Liver (tissue), 9 donors: ENCODE data around the gene NOP9. TPM values are rescaled to one million over a fixed set of nuclear protein-coding genes. Genes with fewer than 3 reads are reported as not detected.

Experiments used
- DNase-seq: peaks from one replicate; pipeline ENCODE4 v3.0.0-alpha.2; 2017; ENCODE audit warnings: low spot score
- H3K27ac ChIP-seq, 2 donors: one replicate each; pipeline ENCODE4 v1.7.0; 2013; ENCODE audit warnings: inconsistent platforms in 2 of 2, low read length in 2 of 2, control low read depth in 1 of 2, low read depth in 1 of 2, mild to moderate bottlenecking in 1 of 2
- H3K27me3 ChIP-seq, 4 donors: one replicate each; pipeline versions ENCODE4 v1.6.1 to v1.7.0; 2013; ENCODE audit warnings: low read length in 3 of 4, inconsistent platforms in 1 of 4, mild to moderate bottlenecking in 1 of 4, moderate library complexity in 1 of 4; ENCODE audit not compliant: control insufficient read depth in 4 of 4, insufficient read depth in 4 of 4
- H3K36me3 ChIP-seq, 4 donors: one replicate each; pipeline versions ENCODE4 v1.6.1 to v1.7.0; 2013; ENCODE audit warnings: low read length in 3 of 4, mild to moderate bottlenecking in 3 of 4, low read depth in 1 of 4, moderate library complexity in 1 of 4; ENCODE audit not compliant: control insufficient read depth in 4 of 4, insufficient read depth in 3 of 4
- H3K4me1 ChIP-seq, 4 donors: one replicate each; pipeline versions ENCODE4 v1.6.1 to v1.7.0; 2013; ENCODE audit warnings: low read length in 3 of 4, mild to moderate bottlenecking in 3 of 4, moderate library complexity in 1 of 4; ENCODE audit not compliant: control insufficient read depth in 4 of 4, insufficient read depth in 4 of 4
- H3K4me3 ChIP-seq, 3 donors: one replicate each; pipeline versions ENCODE4 v1.6.1 to v1.7.0; 2013; ENCODE audit warnings: low read length in 3 of 3, control low read depth in 1 of 3, low read depth in 1 of 3, mild to moderate bottlenecking in 1 of 3
- H3K9ac ChIP-seq, 2 donors: one replicate each; pipeline ENCODE4 v1.7.0; 2013; ENCODE audit warnings: low read length in 2 of 2, mild to moderate bottlenecking in 2 of 2, moderate library complexity in 2 of 2, control low read depth in 1 of 2, low read depth in 1 of 2
- H3K9me3 ChIP-seq, 4 donors: one replicate each; pipeline versions ENCODE4 v1.6.1 to v1.7.0; 2013; ENCODE audit warnings: low read length in 3 of 4; ENCODE audit not compliant: control insufficient read depth in 4 of 4
- ATF3 ChIP-seq: IDR thresholded peaks from 2 replicates; pipeline ENCODE4 v1.6.1; 2016; ENCODE audit warnings: antibody characterized with exemption
- CTCF ChIP-seq: fragments of 150-350 bp; IDR thresholded peaks from 2 replicates; pipeline ENCODE4 v1.5.1; 2017; ENCODE audit warnings: improper control_type of control experiment, low read depth, low read length; ENCODE audit not compliant: missing input control
- EGR1 ChIP-seq, 2 donors: IDR thresholded peaks; 2 replicates each; pipeline ENCODE4 v1.6.1; 2016 to 2018; ENCODE audit warnings: antibody characterized with exemption in 2 of 2, low read depth in 2 of 2
- FOXA2 ChIP-seq: IDR thresholded peaks from 2 replicates; pipeline ENCODE4 v1.6.1; 2016; ENCODE audit warnings: antibody characterized with exemption
- GABPA ChIP-seq, 2 donors: IDR thresholded peaks in 1 of 2; conservative IDR thresholded peaks in 1 of 2; 2 replicates each; pipeline ENCODE4 v1.6.1; 2016; ENCODE audit warnings: antibody characterized with exemption in 2 of 2, mild to moderate bottlenecking in 1 of 2, moderate library complexity in 1 of 2
- HNF4A ChIP-seq, 2 donors: conservative IDR thresholded peaks; 2 replicates each; pipeline ENCODE4 v1.6.1; 2016; ENCODE audit warnings: antibody characterized with exemption in 2 of 2, mild to moderate bottlenecking in 2 of 2
- HNF4G ChIP-seq: IDR thresholded peaks from 2 replicates; pipeline ENCODE4 v1.6.1; 2016; ENCODE audit warnings: antibody characterized with exemption
- MAX ChIP-seq: IDR thresholded peaks from 2 replicates; pipeline ENCODE4 v1.6.1; 2016; ENCODE audit warnings: antibody characterized with exemption
- NR2F2 ChIP-seq: IDR thresholded peaks from 2 replicates; pipeline ENCODE4 v1.6.1; 2016; ENCODE audit warnings: antibody characterized with exemption
- RAD21 ChIP-seq, 2 donors: IDR thresholded peaks; 2 replicates each; pipeline ENCODE4 v1.6.1; 2016; ENCODE audit warnings: antibody characterized with exemption in 2 of 2, mild to moderate bottlenecking in 2 of 2
- REST ChIP-seq: IDR thresholded peaks from 2 replicates; pipeline ENCODE4 v1.6.1; 2016; ENCODE audit warnings: antibody characterized with exemption, mild to moderate bottlenecking
- RXRA ChIP-seq, 2 donors: IDR thresholded peaks; 2 replicates each; pipeline ENCODE4 v1.6.1; 2017 to 2018; ENCODE audit warnings: antibody characterized with exemption in 2 of 2, mild to moderate bottlenecking in 1 of 2
- TAF1 ChIP-seq: conservative IDR thresholded peaks from 2 replicates; pipeline ENCODE4 v1.6.1; 2016; ENCODE audit warnings: antibody characterized with exemption, mild to moderate bottlenecking
- YY1 ChIP-seq: IDR thresholded peaks from 2 replicates; pipeline ENCODE4 v1.6.1; 2016; ENCODE audit warnings: antibody characterized with exemption, mild to moderate bottlenecking
- ZBTB33 ChIP-seq: IDR thresholded peaks from 2 replicates; pipeline ENCODE4 v1.6.1; 2016; ENCODE audit warnings: antibody characterized with exemption
- WGBS: extraction: QIAGEN DNeasy Blood & Tissue Kit; methylation state at CpG from one replicate; pipeline ENCODE4 v1.1.7; 2013; 5-methylcytosine and 5-hydroxymethylcytosine counted together
- polyA plus RNA-seq, 2 donors: library from polyadenylated mRNA; stranded (reverse) in 1 of 2; unstranded in 1 of 2; fragments of 200-250 nt in 1 of 2; fragments of >200 nt in 1 of 2; fragmentation: Nextera tagmentation in 1 of 2; extraction: Ambion mirVana in 1 of 2; gene quantifications; one replicate each; pipeline versions ENCODE4 v1.2.1 to v1.2.3, GENCODE V29; 2013 to 2015
- total RNA-seq, 2 donors: library from RNA; depleted of rRNA; stranded (reverse); fragments of >200 nt; gene quantifications; one replicate each; pipeline ENCODE4 v1.2.3, GENCODE V29; 2014
- donor health status: healthy.
- donor health status: healthy.
- donor health status: healthy.
- donor health status: healthy.
- donor health status: healthy.

Gene NOP9
- total and polyA plus RNA-seq, 4 donors: 3.8 to 18.2 (median 9.7) TPM

GRCh38 chr14:24261969-24262327 lies 37.7 kb upstream of the NOP9 start:
- H3K36me3 ChIP-seq: peaks cover 0 to 23% (median 3%) of the 10 kb centered on the region in 4 donors
- DNase-seq: no peak
- TF ChIP-seq HNF4A (conservative IDR thresholded peaks at IDR 0.05): no peak
- no peak for TF ChIP-seq CTCF
- no peak for TF ChIP-seq GABPA (IDR thresholded peaks at IDR 0.05 in 1 of 2, conservative IDR thresholded peaks at IDR 0.05 in 1 of 2)
- no peak for TF ChIP-seq ZBTB33
- no peak for TF ChIP-seq FOXA2
- no peak for TF ChIP-seq TAF1
- TF ChIP-seq HNF4G: no peak

GRCh38 chr14:24262821-24263733 lies 36.6 kb upstream of the NOP9 start, which contains the start of gene TGM1:
TSS of gene TGM1 (minus strand) at chr14:24263177. CDS start at chr14:24262352, 825 bp downstream.
- Histone ChIP-seq H3K4me1 (no peaks in the 10 kb centered on the region), H3K36me3 (peaks cover 0 to 34% (median 8%) of the 10 kb centered on the region in 4 donors), H3K4me3 (no peak within 1 kb of the TSS), H3K27ac (no peak within 1 kb of the TSS), H3K9me3 (no peaks in the 10 kb centered on the region), H3K9ac (no peak within 1 kb of the TSS), H3K27me3 (no peaks in the 10 kb centered on the region)
- 93% methylated on average over 14 of the region's 14 CpGs for WGBS
- TF ChIP-seq EGR1 (IDR thresholded peaks at IDR 0.05; ENCODE audit: low read depth in 2 of 2) (no peak), FOXA2 (no peak), MAX (no peak), ATF3 (no peak)
- DNase-seq: no peak

More at GRCh38 chr14:24261969-24262327, 37.7 kb upstream of the NOP9 start:
- Histone ChIP-seq H3K9ac (no peak overlapping the region), H3K9me3 (no peaks in the 10 kb centered on the region), H3K4me1 (no peaks in the 10 kb centered on the region), H3K27ac (no peak overlapping the region), H3K27me3 (no peaks in the 10 kb centered on the region), H3K4me3 (no peak overlapping the region)
- WGBS: 94% methylated on average over 19 of the region's 19 CpGs

- Histone ChIP-seq H3K27me3 (no peaks in the 10 kb centered on the region), H3K9me3 (no peaks in the 10 kb centered on the region), H3K36me3 (peaks cover 0 to 36% (median 8%) of the 10 kb centered on the region in 4 donors), H3K9ac (no peak overlapping the region), H3K27ac (no peak overlapping the region), H3K4me3 (no peak overlapping the region), H3K4me1 (no peaks in the 10 kb centered on the region)
- WGBS: 87% methylated on average over 6 of the region's 6 CpGs
- DNase-seq: no peak
- TF ChIP-seq REST (no peak), YY1 (no peak), NR2F2 (no peak), ZBTB33 (no peak), ATF3 (no peak), RAD21 (IDR thresholded peaks at IDR 0.05) (no peak), FOXA2 (no peak), RXRA (IDR thresholded peaks at IDR 0.05) (no peak), HNF4A (conservative IDR thresholded peaks at IDR 0.05) (no peak), EGR1 (IDR thresholded peaks at IDR 0.05; ENCODE audit: low read depth in 2 of 2) (no peak)
These were observed 35.8 kb upstream of the NOP9 start for GRCh38 chr14:24263848-24264247.
